IPS-NIHi11 (cell line): ENCODE measurements around the gene LSAMP.

ENCODE experiments used
- DNase-seq: peaks from one replicate; pipeline ENCODE4 v3.0.0; 2012; ENCODE audit warnings: mixed read lengths, low spot score

Gene LSAMP

DNA sequence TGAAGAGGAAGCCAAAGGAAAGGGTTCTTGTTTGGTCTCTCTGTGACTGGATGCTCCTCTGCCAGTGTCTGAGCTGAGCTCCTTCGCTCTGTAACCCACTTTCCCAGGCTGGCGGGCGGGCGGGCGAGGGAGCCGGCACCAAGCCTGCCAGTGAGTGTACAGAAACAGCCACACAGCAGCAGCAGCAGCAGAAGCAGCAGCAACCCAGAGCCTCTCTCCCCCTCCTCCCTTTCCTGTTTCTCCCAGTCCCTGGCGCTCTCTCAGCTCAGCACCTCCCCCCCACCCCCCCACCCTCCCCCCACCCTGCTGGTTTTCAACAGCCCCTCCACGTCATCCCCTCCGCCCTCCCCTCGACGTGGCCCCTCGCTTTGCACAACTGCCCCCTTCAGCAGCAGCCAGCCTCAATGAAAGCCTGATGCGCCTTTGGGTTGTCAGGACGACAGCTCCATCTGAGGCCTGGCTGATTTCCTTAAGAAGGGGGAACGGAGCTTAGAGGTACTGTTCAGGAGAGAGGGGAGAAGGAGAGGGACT lies at the start of gene LSAMP:
Gene LSAMP, minus strand, starts transcription at position 177 of the 531 bp plus-strand sequence.
- peak; percentile 55 for DNase-seq

DNA sequence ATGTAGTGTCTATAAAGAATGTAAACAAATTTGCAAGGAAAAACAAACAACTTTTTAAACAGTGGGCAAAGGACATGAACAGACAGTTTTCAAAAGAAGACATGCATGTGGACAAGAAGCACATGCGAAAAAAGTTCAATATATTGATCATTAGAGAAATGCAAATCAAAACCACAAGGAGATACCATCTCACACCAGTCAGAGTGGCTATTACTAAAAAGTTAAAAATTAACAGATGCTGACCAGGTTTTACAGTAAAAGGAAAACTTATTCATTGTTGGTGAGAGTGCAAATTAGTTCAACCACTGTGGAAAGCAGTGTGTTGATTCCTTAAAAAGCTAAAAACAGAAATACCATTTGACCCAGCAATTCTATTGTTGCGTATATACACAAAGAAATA lies 47.1 kb upstream of the LSAMP start:
- DNase-seq, result no peak

DNA sequence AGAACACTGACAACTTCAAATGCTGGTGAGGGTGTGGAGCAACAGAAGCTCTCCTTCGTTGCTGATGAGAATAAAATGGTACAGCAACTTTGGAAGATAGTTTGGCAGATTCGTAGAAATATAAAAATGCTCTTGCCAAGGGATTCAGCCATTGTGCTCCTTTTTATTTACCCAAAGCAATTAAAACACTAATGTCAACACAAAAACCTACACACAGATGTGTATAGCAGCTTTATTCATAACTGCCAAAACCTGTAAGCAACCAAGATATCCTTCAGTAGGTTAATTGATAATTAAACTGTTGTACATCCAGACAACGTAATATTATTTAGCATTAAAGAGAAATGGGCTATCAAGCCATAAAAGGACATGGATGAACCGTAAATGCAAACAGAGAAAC lies 37.8 kb upstream of the LSAMP start:
- no peak for DNase-seq

GRCh38 chr3:116476691-116477090 lies 31.4 kb upstream of the LSAMP start:
- DNase-seq, result no peak

GRCh38 chr3:116474801-116475200 lies 29.5 kb upstream of the LSAMP start:
- no peak for DNase-seq

DNA sequence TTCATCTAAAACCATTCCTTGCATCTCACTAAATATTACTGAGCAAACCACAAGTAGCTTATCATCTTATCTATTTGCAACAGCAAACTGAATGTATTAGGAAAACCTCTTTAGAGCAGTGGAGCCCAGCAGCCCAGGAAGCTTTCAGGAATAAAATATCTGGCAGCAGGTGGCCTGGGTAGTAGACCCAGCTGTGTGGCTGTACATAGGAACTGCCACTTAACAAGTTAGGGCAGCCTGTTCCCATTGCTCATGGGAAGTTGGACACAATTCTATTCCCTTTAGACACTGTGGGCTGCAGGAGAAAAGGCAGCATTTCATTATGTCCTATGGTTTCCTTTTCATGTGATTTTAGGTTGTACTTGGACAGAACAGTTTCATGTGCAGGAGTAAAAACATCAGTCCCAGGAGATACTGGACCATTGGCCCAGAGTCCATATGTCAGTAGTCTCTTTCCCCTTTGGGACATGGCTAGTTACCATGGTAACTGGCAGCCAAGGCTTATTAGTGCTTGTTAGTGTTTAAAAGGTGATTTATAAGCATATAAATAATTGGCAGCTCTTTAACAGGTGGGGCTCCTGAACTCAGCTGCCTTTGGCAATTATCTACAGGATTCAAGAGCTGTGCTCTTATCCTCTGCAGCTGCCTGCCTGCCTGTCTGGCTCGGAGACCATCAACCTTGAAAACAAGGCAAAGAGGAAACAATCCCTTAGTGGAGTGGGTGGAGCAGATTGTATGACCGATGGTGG lies 28.9 kb upstream of the LSAMP start:
- DNase-seq, result no peak

GRCh38 chr3:116473602-116474001 lies 28.3 kb upstream of the LSAMP start:
- DNase-seq, result no peak

DNA sequence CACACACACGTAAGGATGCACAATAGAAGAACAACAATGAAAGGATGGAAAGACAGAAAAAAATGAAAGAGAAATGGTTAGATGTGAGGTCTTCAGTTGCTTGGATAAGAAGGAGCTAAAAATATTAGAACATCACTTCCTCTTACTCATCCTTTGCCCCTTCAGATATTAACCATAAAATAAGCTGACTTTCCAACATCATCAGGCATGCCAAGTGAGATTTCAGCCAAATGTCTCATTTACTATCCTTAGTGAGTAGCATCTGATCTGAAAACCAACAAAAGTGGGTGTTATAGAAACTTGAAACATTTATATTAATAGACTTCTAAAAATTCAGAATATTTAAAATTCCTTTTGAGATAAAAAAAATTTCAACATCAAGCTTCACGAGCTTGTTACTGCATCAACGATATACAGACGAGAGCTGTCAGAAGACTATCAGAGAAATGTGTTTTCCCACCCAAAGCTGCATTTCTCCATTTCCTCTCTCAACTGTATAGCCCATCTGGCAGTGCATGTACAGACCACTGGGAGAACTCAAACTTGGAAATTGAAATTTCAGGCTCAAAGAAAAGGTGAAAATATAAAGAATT lies 25.4 kb upstream of the LSAMP start:
- no peak for DNase-seq

DNA sequence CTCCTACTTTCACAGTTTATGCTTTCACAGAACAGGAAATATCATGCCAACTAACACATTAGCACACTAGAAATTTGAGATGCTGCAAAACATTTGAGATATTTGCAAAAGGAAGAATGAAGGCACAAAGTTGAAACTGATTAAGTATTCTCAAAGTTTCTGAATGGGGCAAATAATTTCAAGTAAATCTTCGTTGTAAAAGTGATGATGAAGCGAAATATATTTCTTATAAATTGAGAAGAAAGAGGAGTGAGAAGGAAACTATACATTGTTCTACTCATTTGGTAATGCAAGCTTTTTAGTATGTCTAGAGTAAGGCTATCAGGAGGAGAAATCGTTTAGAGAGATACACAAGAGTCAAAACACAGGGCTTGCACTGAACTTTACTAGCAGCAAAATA lies 24.3 kb upstream of the LSAMP start:
- DNase-seq, result no peak

GRCh38 chr3:116464276-116464798 lies 19.1 kb upstream of the LSAMP start:
- DNase-seq, result no peak

DNA sequence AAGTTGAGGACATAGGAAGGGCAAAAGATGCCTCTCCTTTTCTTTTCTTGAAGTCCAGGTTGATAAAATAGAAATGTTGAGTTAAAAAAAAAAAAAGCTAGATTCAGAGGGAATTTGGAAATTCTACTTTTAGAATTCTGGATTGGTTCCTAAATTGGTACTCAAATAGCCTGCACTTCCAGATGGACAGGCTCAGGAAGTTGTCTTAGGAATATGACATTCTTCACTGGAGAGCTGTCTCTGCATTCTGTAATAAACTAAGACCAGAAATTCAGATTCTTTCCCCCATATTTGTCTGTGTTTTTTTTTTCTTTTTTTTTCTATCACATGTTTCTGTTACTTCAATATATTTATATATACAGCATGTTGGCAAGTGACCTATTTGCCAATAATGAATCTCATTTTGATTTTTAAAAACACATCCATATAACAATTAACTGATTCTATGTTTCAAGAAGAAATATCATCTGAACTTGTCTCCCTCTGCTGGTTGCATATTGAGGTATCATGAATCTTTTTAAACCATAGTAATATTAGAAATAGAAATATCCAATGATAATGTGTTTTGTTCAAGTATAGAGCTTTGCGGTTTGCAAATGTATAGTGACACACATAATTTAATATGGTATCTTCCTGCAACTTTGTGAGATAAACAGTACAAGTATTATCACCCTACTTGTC lies 8.5 kb upstream of the LSAMP start:
- DNase-seq, result no peak

DNA sequence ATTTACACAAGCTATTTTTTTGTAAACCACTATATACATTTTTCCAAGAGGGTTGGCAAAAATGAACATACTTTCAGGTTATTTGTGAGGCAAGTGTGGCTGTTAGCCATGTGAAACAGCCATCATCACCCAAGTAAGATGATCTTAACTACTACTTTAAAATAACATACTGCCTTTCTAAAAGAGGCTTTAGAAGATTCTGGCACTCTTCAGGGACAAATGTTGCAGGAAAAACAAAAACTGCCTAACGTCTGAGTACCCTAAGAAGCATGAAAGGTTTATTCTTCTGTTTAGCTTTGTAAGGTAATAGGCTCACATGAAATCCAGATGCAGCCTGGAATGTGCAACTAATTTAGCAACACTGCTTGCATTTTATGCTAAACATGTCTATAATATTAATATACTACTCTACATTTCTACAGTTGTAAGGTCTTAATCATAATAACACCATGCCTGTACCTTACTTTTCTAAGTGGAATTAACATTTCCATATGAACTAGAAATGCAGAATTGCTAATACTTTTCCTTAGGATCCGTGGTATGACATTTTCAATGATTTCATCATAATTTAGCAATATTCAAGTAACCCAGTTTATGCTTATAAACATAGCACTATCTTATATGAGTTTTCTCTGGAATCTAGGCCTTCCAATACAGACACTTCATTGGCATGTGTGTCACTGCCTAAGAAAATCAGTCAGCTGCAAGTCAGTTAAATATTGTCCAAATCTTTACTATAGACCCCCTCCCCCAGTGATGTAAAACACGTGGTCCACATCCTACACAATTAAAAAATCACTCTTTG lies 4.5 kb upstream of the LSAMP start:
- DNase-seq, result no peak

- DNase-seq, result no peak
These were observed 703 bp upstream of the LSAMP start for GRCh38 chr3:116445990-116446389.

DNA sequence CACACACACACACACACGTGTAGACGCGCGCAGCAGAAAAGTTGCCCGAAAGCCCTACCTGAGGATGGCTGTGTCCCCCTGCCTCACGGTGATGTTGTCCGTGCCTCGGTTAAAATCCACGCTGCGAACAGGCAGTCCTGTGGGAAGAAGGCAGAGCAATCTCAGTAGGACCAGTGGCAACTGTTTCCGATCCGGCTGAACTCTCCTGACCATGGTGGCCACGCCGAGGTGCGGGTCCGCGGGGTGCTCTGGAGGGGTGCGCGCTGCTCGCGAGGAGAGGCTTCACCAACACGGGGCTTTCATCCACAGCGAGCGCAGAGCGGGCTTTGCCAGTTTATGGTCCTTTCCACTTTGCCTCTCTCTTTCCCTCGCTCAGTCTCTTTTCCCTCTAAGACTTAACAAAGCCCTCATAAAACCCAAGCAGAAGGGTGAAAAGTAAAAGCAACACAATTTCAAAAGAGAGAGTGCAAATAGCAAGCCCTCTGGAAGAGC lies 422 bp downstream of the LSAMP start:
- peak; percentile 22 for DNase-seq

- no peak for DNase-seq
These were observed 1.1 kb downstream of the LSAMP start for GRCh38 chr3:116444115-116444747.

DNA sequence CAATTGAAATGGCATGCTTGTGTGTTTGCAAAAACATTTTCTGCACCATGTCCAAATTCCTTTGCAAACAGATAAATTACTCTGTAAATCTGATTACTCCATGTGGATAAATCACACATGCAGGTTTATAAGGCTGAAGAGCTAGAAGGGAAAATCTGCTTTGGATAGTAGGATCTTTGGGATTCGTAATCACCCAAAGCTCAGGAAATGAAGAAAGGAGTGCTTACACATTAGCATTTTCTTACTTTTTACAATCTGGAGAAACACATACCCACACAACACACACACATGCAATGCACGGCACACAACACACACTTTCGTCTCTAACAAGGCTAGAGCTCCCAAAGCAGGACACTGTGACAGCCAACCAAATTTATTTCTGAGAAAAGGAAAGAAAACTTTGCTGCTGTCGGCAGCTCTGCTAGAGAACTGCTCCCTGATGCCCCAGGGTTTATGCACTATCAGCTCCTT lies 2.1 kb downstream of the LSAMP start:
- no peak for DNase-seq

DNA sequence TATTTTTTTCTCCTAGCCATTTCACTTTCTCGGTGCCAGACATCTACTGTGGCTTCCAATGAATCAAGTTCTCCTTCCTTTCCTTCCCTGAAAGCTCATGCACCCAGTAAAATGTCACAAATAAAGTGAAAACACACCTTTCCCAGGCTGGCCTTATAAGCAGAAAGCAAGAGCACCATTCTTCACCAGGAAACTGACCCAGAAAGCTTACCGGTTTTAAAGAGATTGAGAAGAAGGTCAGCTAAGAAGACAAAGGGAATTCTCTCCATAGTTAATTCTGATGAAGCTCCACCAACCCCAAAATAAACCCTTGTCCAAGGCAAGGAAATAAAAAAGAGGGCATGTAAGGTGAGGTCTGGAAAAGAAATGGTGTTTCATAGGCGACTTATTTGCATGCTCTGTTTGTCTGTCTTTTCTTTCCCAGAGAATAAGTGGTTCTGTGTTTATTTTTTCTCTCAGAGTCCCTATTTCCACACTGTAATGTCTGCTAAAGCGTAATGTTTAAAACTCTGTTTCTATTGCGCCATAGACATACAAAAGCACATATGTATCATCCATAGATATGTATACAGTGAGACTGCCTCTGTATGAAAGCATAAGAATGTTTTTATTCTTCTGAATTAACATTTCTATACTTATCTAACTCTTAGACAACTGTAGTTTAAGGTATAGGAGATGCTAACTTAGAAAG lies 2.8 kb downstream of the LSAMP start:
- no peak for DNase-seq

- DNase-seq, result no peak
These were observed 3.6 kb downstream of the LSAMP start for GRCh38 chr3:116441652-116442051.

- DNase-seq, result no peak
These were observed 5.1 kb downstream of the LSAMP start for GRCh38 chr3:116440196-116440595.

DNA sequence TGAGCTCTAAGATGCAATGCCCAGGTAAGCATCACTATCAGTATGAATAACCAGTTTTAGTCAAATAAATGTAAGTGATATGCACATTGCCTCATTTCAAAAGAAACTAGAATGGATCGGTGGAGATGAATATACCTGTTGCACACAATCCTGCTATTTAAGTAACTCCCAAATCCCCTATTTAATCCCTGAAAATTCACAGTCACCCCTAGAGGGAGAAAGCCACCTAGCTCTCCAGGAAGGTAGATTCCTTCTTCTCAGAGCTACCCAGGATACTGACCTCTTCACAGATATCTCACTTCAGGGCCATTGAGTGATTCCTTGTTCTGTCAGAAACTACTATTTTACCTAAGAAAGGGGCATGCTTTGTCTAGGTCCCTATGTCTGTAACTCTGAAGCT lies 11.7 kb downstream of the LSAMP start:
- DNase-seq, result peak; percentile 11

GRCh38 chr3:116432795-116433194 lies 12.5 kb downstream of the LSAMP start:
- no peak for DNase-seq
